HepG2 (cell line): ENCODE results near the gene CLDN5. TPM values are rescaled to one million over a fixed set of nuclear protein-coding genes. Genes with fewer than 3 reads are reported as not detected.

ENCODE experiments used
- ATAC-seq: fragments of 200-7000 bp; cut with Tn5 transposase; 3 replicates; pipeline ENCODE4 v1.9.1; 2020; ENCODE audit warnings: mild to moderate bottlenecking, moderate library complexity
- BruUV-seq: library from RNA; stranded (reverse); fragments of 400-500 nt; replicated peaks from 2 replicates; lab custom pipeline; 2021; lab: Mats Ljungman, UMichigan
- CTCF ChIA-PET: fragments of 300-600 bp; formaldehyde crosslinking; extraction: SDS; loops from one replicate; lab custom pipeline; 2021; ENCODE audit warnings: low total read pairs, inconsistent platforms, low intra/inter-chr PET ratio; lab: Yijun Ruan, JAX
- POLR2A ChIA-PET: fragments of 350-600 bp; sonication (Branson Sonifier 250); formaldehyde crosslinking; loops from one replicate; lab custom pipeline; 2020; ENCODE audit warnings: antibody characterized with exemption, inconsistent platforms; lab: Yijun Ruan, JAX
- DNase-seq: peaks from one replicate; pipeline ENCODE4 v3.0.0-alpha.2; 2015; ENCODE audit warnings: low spot score
- FAIRE-seq: peaks from 3 replicates; lab custom pipeline; 2011; peaks lifted over from hg19 to GRCh38; lab: Jason Lieb, UNC
- H2AFZ ChIP-seq: one replicate; pipeline ENCODE4 v1.6.1; 2011; ENCODE audit warnings: low read length, inconsistent platforms
- H3K27ac ChIP-seq: fragments of 300-600 bp; 3 replicates; pipeline ENCODE4 v1.8.0; 2011; ENCODE audit warnings: mixed run types, mild to moderate bottlenecking, mixed read lengths, low read length, inconsistent platforms; ENCODE audit not compliant: insufficient read depth; ENCODE audit errors: extremely low read length
- H3K27me3 ChIP-seq, 2 experiments: fragments of 200-600 bp in 1 of 2; 2 replicates in 1 of 2; 3 replicates in 1 of 2; pipeline versions ENCODE4 v1.6.0 to v1.8.0; 2011; ENCODE audit warnings: low read length in 2 of 2, mild to moderate bottlenecking in 2 of 2, moderate library complexity in 2 of 2, inconsistent platforms in 1 of 2; ENCODE audit not compliant: insufficient read depth in 2 of 2, control insufficient read depth in 1 of 2
- H3K36me3 ChIP-seq, 2 experiments: fragments of 200-600 bp in 1 of 2; replicated peaks in 1 of 2; 2 replicates in 1 of 2; 3 replicates in 1 of 2; pipeline versions ENCODE4 v1.5.1 to v1.8.0; 2011; ENCODE audit warnings: low read length in 2 of 2, inconsistent platforms in 1 of 2; ENCODE audit not compliant: insufficient read depth in 2 of 2, control insufficient read depth in 1 of 2
- H3K4me1 ChIP-seq: 2 replicates; pipeline ENCODE4 v1.5.1; 2012; ENCODE audit warnings: low read length, inconsistent platforms; ENCODE audit not compliant: insufficient read depth
- H3K4me2 ChIP-seq: 2 replicates; pipeline ENCODE4 v1.6.0; 2011; ENCODE audit warnings: low read depth, low read length, inconsistent platforms
- H3K4me3 ChIP-seq, 3 experiments: fragments of 200-600 bp in 1 of 3; sonication (generic), shearing (Covaris generic) in 1 of 3; replicated peaks in 1 of 3; 2 replicates each; pipeline ENCODE4 v1.5.1; 2011 to 2016; ENCODE audit warnings: low read length in 3 of 3, inconsistent platforms in 2 of 3, low read depth in 2 of 3, mild to moderate bottlenecking in 2 of 3, control low read depth in 1 of 3, mixed read lengths in 1 of 3; ENCODE audit not compliant: insufficient read depth in 1 of 3
- H3K79me2 ChIP-seq: one replicate; pipeline ENCODE4 v1.6.1; 2011; ENCODE audit warnings: low read length, inconsistent platforms; ENCODE audit not compliant: insufficient read depth
- H3K9ac ChIP-seq: 2 replicates; pipeline ENCODE4 v1.6.0; 2011; ENCODE audit warnings: mild to moderate bottlenecking, low read depth, low read length, inconsistent platforms; ENCODE audit not compliant: insufficient read depth
- H3K9me3 ChIP-seq: 2 replicates; pipeline ENCODE4 v1.5.1; 2012; ENCODE audit warnings: mild to moderate bottlenecking, low read length
- H4K20me1 ChIP-seq: 2 replicates; pipeline ENCODE4 v1.6.0; 2011; ENCODE audit warnings: inconsistent platforms, mild to moderate bottlenecking, low read length, moderate library complexity; ENCODE audit not compliant: insufficient read depth
- HNF1B ChIP-seq: sonication (generic); formaldehyde crosslinking; IDR thresholded peaks from 2 replicates; pipeline ENCODE4 v1.5.1; 2020; ENCODE audit warnings: mild to moderate bottlenecking, moderate library complexity, missing genetic modification reagents
- MAZ ChIP-seq, 2 experiments: sonication (generic) in 1 of 2; formaldehyde crosslinking in 1 of 2; IDR thresholded peaks; 2 replicates each; pipeline versions ENCODE4 v1.5.0 to v1.6.1; 2012 to 2020; ENCODE audit warnings: low read depth in 2 of 2, mild to moderate bottlenecking in 2 of 2, borderline replicate concordance in 1 of 2, improper control_type of control experiment in 1 of 2, low read length in 1 of 2, missing genetic modification reagents in 1 of 2, moderate library complexity in 1 of 2
- ZFP36 ChIP-seq: fragments of 150-350 bp; IDR thresholded peaks from 2 replicates; pipeline ENCODE4 v1.6.1; 2018; ENCODE audit warnings: borderline replicate concordance, low read length, low read depth; ENCODE audit not compliant: partially characterized antibody
- ZNF775 ChIP-seq: sonication (generic); formaldehyde crosslinking; IDR thresholded peaks from 2 replicates; pipeline ENCODE4 v1.4.0; 2020; ENCODE audit warnings: missing genetic modification reagents, mild to moderate bottlenecking, moderate library complexity, borderline replicate concordance
- WGBS: methylation state at CpG from one replicate; pipeline ENCODE4 v1.1.6; 2017; ENCODE audit warnings: low lambda C conversion rate; 5-methylcytosine and 5-hydroxymethylcytosine counted together
- in situ Hi-C: cut with HindIII; loops from 2 replicates; pipeline ENCODE4 v1.10.0; 2017; ENCODE audit warnings: low pct_unique_long_range_greater_than_20kb; ENCODE audit not compliant: extremely low pct_ligation_motif_present
- intact Hi-C: fragments of 100-400 bp; cut with micrococcal nuclease; formaldehyde crosslinking; loops from one replicate; pipeline ENCODE4 v1.10.0; 2022; ENCODE audit not compliant: unreplicated experiment
- polyA plus RNA-seq, 8 experiments: library from polyadenylated mRNA; depleted of rRNA in 3 of 8; stranded (reverse) in 7 of 8; unstranded in 1 of 8; fragments of >200 nt; fragmentation: Illumina TruSeq in 4 of 8; extraction: Trizol in 4 of 8; gene quantifications; 2 replicates each; pipeline versions ENCODE4 v1.2.1 to v1.2.3, GENCODE V29; 2011 to 2016; ENCODE audit warnings: low read depth in 4 of 8, missing spikeins in 1 of 8, mixed read lengths in 1 of 8; ENCODE audit not compliant: insufficient read depth in 1 of 8
- total RNA-seq, 5 experiments: library from RNA; depleted of rRNA; stranded (reverse); fragments of >200 nt; fragmentation: Illumina TruSeq; extraction: Trizol; gene quantifications; 2 replicates each; pipeline ENCODE4 v1.2.3, GENCODE V29; 2016; ENCODE audit warnings: low read depth in 1 of 5
- TF ChIP-seq, protein P1 (sequence below): sonication (generic); formaldehyde crosslinking; IDR thresholded peaks from 2 replicates; pipeline ENCODE4 v1.5.1; 2020; ENCODE audit warnings: missing genetic modification reagents, mild to moderate bottlenecking, borderline replicate concordance
- TF ChIP-seq, protein P2 (sequence below): sonication (generic); formaldehyde crosslinking; IDR thresholded peaks from 2 replicates; pipeline ENCODE4 v1.5.0; 2020; ENCODE audit warnings: mild to moderate bottlenecking, missing genetic modification reagents, moderate library complexity
- TF ChIP-seq, protein P3 (sequence below): sonication (generic); formaldehyde crosslinking; IDR thresholded peaks from 2 replicates; pipeline ENCODE4 v1.8.0; 2022; ENCODE audit warnings: missing genetic modification reagents, mild to moderate bottlenecking, borderline replicate concordance

CLDN5 gene
- total and polyA plus RNA-seq, 2 of the 13 experiments (the other 11 are each of a cell fraction or from before 2014, with no cell fraction given), result not detected

GRCh38 chr22:19477321-19478044 is 46.7 kb downstream of the CLDN5 start:
- intact Hi-C loops, result loop anchor here (2.0 to 10.0 kb wide), 4 partner anchors 31 to 173 kb away; partner anchors contain the start of genes C22orf39 and HIRA
- peak overlapping the region; percentile 66 to 98 (median 97) for H3K4me3 ChIP-seq
- TF ChIP-seq ZFP36 (no peak), HNF1B (no peak), MAZ (IDR thresholded peaks at IDR 0.05; ENCODE audit: borderline replicate concordance, low read depth, low read length) (no peak), MAZ (CRISPR knock-in tag; IDR thresholded peaks at IDR 0.05; ENCODE audit: low read depth) (no peak), ZNF775 (CRISPR knock-in tag) (no peak)
- TF ChIP-seq, protein P1, sequence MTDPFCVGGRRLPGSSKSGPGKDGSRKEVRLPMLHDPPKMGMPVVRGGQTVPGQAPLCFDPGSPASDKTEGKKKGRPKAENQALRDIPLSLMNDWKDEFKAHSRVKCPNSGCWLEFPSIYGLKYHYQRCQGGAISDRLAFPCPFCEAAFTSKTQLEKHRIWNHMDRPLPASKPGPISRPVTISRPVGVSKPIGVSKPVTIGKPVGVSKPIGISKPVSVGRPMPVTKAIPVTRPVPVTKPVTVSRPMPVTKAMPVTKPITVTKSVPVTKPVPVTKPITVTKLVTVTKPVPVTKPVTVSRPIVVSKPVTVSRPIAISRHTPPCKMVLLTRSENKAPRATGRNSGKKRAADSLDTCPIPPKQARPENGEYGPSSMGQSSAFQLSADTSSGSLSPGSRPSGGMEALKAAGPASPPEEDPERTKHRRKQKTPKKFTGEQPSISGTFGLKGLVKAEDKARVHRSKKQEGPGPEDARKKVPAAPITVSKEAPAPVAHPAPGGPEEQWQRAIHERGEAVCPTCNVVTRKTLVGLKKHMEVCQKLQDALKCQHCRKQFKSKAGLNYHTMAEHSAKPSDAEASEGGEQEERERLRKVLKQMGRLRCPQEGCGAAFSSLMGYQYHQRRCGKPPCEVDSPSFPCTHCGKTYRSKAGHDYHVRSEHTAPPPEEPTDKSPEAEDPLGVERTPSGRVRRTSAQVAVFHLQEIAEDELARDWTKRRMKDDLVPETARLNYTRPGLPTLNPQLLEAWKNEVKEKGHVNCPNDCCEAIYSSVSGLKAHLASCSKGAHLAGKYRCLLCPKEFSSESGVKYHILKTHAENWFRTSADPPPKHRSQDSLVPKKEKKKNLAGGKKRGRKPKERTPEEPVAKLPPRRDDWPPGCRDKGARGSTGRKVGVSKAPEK (CRISPR knock-in tag), result no peak
- TF ChIP-seq, protein P2, sequence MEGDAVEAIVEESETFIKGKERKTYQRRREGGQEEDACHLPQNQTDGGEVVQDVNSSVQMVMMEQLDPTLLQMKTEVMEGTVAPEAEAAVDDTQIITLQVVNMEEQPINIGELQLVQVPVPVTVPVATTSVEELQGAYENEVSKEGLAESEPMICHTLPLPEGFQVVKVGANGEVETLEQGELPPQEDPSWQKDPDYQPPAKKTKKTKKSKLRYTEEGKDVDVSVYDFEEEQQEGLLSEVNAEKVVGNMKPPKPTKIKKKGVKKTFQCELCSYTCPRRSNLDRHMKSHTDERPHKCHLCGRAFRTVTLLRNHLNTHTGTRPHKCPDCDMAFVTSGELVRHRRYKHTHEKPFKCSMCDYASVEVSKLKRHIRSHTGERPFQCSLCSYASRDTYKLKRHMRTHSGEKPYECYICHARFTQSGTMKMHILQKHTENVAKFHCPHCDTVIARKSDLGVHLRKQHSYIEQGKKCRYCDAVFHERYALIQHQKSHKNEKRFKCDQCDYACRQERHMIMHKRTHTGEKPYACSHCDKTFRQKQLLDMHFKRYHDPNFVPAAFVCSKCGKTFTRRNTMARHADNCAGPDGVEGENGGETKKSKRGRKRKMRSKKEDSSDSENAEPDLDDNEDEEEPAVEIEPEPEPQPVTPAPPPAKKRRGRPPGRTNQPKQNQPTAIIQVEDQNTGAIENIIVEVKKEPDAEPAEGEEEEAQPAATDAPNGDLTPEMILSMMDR (CRISPR knock-in tag), result peak; percentile 30; the same call in 1 of the 2 replicates
- TF ChIP-seq, protein P3, sequence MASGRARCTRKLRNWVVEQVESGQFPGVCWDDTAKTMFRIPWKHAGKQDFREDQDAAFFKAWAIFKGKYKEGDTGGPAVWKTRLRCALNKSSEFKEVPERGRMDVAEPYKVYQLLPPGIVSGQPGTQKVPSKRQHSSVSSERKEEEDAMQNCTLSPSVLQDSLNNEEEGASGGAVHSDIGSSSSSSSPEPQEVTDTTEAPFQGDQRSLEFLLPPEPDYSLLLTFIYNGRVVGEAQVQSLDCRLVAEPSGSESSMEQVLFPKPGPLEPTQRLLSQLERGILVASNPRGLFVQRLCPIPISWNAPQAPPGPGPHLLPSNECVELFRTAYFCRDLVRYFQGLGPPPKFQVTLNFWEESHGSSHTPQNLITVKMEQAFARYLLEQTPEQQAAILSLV (CRISPR knock-in tag), result no peak
- ATAC-seq (no peak), FAIRE-seq (no peak), DNase-seq (peak; percentile 7)
- H3K4me2 ChIP-seq, result peak overlapping the region; percentile 83
- ChIA-PET POLR2A (no interaction called here), CTCF (no interaction called here)
- 32% methylated on average over 5 of the region's 5 CpGs for WGBS
- no peaks in the 10 kb centered on the region for H3K9me3 ChIP-seq
- peaks cover 13% of the 10 kb centered on the region; the same call in 1 of the 2 replicates for H4K20me1 ChIP-seq
- no TSS peak for BruUV-seq
- peaks cover 52% of the 10 kb centered on the region for H3K79me2 ChIP-seq
- H3K9ac ChIP-seq, result peak overlapping the region; percentile 97
- in situ Hi-C loops, result loop anchor here (10.0 kb wide), 1 partner anchor 183 kb away; the partner anchor contains the start of gene CLTCL1
- peaks cover 26% of the 10 kb centered on the region for H3K4me1 ChIP-seq
- peaks cover 6 to 24% of the 10 kb centered on the region in 2 experiments for H3K36me3 ChIP-seq
- H3K27me3 ChIP-seq, result no peaks in the 10 kb centered on the region; a peak in 1 of 5 replicates
- peak overlapping the region; percentile 97 for H3K27ac ChIP-seq
- H2AFZ ChIP-seq, result no peak overlapping the region
